ENCODE data around the gene UGT1A3. TPM values are rescaled to one million over a fixed set of nuclear protein-coding genes. Genes with fewer than 3 reads are reported as not detected.

The UGT1A3 gene
- total and polyA plus RNA-seq, 3 donors from 2014 or later = not detected

DNA sequence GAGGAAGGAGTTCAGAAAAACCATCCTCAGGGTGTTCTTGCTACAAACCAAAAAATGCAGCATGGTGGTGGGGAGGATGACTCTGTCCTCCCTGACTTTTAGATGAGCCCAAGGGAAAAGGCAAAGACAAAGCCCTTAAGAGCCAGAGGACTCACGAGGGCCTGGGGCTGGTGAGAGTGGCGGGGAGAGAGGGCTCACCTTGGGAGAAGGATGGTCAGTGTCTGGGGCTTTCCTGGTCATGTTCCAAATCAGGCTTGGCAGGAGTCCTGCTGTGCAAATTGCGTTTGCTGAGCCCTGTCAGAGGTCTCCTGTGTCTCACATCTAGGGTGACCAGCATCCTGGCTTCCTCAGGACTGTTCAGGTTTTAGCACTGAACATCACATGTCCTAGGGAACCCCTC is 35.9 kb downstream of the UGT1A3 start:
- H3K36me3 ChIP-seq (ENCODE audit: low read depth, missing control alignments) = no peaks in the 10 kb centered on the region
- WGBS, 2 donors = 57 to 67% methylated on average over 3 of the region's 3 CpGs
- H3K27ac ChIP-seq = no peak overlapping the region
- no peak overlapping the region for H3K4me3 ChIP-seq
- no peak for DNase-seq
- no peaks in the 10 kb centered on the region for H3K4me1 ChIP-seq
- no peaks in the 10 kb centered on the region for H3K27me3 ChIP-seq
- no peak for TF ChIP-seq POLR2A (IDR thresholded peaks at IDR 0.05)
- intact Hi-C loops (cut with DNase I; ENCODE audit: low total_unique reads) = no loop called here
- no peaks in the 10 kb centered on the region for H3K9me3 ChIP-seq

DNA sequence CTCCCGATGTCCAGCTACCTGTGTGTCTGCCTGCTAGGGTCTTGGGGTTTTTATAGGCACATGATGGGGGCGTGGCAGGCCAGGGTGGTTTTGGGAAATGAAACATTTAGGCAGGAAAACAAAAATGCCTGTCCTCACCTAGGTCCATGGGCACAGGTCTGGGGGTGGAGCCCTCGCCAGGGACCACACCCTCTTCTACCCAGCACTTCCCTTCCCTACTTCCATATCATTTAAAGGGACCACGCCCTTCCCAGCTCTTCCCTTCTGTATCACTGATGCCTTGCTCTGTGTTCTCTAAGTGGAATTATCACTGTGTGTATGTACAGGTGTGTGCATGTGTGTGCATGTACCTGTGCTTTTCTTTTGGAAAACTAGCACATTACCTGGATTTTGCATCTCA is 37.6 kb downstream of the UGT1A3 start:
- Histone ChIP-seq H3K27ac (no peak overlapping the region), H3K9me3 (no peaks in the 10 kb centered on the region), H3K4me1 (no peaks in the 10 kb centered on the region), H3K36me3 (ENCODE audit: low read depth, missing control alignments) (no peaks in the 10 kb centered on the region), H3K4me3 (no peak overlapping the region), H3K27me3 (no peaks in the 10 kb centered on the region)
- intact Hi-C loops (cut with DNase I; ENCODE audit: low total_unique reads) = no loop called here
- no peak for TF ChIP-seq POLR2A (IDR thresholded peaks at IDR 0.05)
- TF ChIP-seq, protein P1, sequence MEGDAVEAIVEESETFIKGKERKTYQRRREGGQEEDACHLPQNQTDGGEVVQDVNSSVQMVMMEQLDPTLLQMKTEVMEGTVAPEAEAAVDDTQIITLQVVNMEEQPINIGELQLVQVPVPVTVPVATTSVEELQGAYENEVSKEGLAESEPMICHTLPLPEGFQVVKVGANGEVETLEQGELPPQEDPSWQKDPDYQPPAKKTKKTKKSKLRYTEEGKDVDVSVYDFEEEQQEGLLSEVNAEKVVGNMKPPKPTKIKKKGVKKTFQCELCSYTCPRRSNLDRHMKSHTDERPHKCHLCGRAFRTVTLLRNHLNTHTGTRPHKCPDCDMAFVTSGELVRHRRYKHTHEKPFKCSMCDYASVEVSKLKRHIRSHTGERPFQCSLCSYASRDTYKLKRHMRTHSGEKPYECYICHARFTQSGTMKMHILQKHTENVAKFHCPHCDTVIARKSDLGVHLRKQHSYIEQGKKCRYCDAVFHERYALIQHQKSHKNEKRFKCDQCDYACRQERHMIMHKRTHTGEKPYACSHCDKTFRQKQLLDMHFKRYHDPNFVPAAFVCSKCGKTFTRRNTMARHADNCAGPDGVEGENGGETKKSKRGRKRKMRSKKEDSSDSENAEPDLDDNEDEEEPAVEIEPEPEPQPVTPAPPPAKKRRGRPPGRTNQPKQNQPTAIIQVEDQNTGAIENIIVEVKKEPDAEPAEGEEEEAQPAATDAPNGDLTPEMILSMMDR (IDR thresholded peaks at IDR 0.05) = no peak
- 56 to 68% methylated on average over 4 of the region's 4 CpGs for WGBS, 2 donors
- no peak for DNase-seq

DNA sequence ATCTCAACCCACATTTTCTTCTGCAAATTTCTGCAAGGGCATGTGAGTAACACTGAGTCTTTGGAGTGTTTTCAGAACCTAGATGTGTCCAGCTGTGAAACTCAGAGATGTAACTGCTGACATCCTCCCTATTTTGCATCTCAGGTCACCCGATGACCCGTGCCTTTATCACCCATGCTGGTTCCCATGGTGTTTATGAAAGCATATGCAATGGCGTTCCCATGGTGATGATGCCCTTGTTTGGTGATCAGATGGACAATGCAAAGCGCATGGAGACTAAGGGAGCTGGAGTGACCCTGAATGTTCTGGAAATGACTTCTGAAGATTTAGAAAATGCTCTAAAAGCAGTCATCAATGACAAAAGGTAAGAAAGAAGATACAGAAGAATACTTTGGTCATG is 39.2 kb downstream of the UGT1A3 start:
- H3K36me3 ChIP-seq (ENCODE audit: low read depth, missing control alignments) = no peaks in the 10 kb centered on the region
- no peak overlapping the region for H3K4me3 ChIP-seq
- H3K9me3 ChIP-seq = no peaks in the 10 kb centered on the region
- intact Hi-C loops (cut with DNase I; ENCODE audit: low total_unique reads) = no loop called here
- DNase-seq = no peak
- H3K27ac ChIP-seq = no peak overlapping the region
- no peaks in the 10 kb centered on the region for H3K27me3 ChIP-seq
- no peak for TF ChIP-seq POLR2A (IDR thresholded peaks at IDR 0.05)
- TF ChIP-seq, protein P1 (IDR thresholded peaks at IDR 0.05) = no peak
- WGBS, 2 donors = 83 to 88% methylated on average over 4 of the region's 4 CpGs
- H3K4me1 ChIP-seq = no peaks in the 10 kb centered on the region

DNA sequence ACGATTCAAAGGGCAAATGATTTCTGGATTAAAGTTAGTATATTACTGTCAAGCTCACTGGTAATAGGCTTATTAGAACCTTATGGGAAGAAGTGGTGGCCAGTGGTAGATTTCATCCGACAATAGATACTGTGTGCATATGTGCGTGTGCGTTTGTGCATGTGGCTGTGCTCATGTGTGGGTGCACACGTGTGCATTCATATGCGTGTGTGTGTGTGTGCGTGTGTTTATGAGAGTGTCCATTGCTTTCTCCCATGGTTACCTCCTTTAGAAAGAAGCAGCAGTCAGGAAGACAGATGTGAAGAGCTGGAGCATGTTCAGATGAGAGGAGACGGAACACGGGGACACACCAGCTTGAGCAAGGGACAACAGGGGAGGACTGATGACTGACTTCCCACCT is 40.4 kb downstream of the UGT1A3 start:
- H3K27ac ChIP-seq = no peak overlapping the region

DNA sequence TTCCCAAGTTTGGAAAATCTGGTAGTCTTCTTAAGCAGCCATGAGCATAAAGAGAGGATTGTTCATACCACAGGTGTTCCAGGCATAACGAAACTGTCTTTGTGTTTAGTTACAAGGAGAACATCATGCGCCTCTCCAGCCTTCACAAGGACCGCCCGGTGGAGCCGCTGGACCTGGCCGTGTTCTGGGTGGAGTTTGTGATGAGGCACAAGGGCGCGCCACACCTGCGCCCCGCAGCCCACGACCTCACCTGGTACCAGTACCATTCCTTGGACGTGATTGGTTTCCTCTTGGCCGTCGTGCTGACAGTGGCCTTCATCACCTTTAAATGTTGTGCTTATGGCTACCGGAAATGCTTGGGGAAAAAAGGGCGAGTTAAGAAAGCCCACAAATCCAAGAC is 43.3 kb downstream of the UGT1A3 start:
- TF ChIP-seq, protein P1 (IDR thresholded peaks at IDR 0.05) = no peak
- TF ChIP-seq POLR2A (IDR thresholded peaks at IDR 0.05) = no peak
- H3K27me3 ChIP-seq = no peaks in the 10 kb centered on the region
- intact Hi-C loops (cut with DNase I; ENCODE audit: low total_unique reads) = no loop called here
- DNase-seq = no peak
- no peak overlapping the region for H3K27ac ChIP-seq
- H3K4me1 ChIP-seq = no peaks in the 10 kb centered on the region
- no peaks in the 10 kb centered on the region for H3K9me3 ChIP-seq
- no peaks in the 10 kb centered on the region for H3K36me3 ChIP-seq (ENCODE audit: low read depth, missing control alignments)
- WGBS, 2 donors = 86 to 90% methylated on average over 16 of the region's 16 CpGs
- H3K4me3 ChIP-seq = no peak overlapping the region

More for the DNA sequence above, 40.4 kb downstream of the UGT1A3 start:
- intact Hi-C loops (cut with DNase I; ENCODE audit: low total_unique reads) = no loop called here
- Histone ChIP-seq H3K36me3 (ENCODE audit: low read depth, missing control alignments) (no peaks in the 10 kb centered on the region), H3K4me3 (no peak overlapping the region), H3K4me1 (no peaks in the 10 kb centered on the region), H3K27me3 (no peaks in the 10 kb centered on the region), H3K9me3 (no peaks in the 10 kb centered on the region)
- DNase-seq = no peak
- WGBS, 2 donors = 94 to 96% methylated on average over 9 of the region's 9 CpGs
- TF ChIP-seq POLR2A (IDR thresholded peaks at IDR 0.05) = no peak
- TF ChIP-seq, protein P1 (IDR thresholded peaks at IDR 0.05) = no peak
